SKM-1 (cell line): ENCODE results near the gene ZNF484.

ENCODE experiments used
- DNase-seq: peaks from one replicate; lab custom pipeline; 2025; ENCODE audit not compliant: unreplicated experiment; lab: John Stamatoyannopoulos, UW

Gene ZNF484

DNA sequence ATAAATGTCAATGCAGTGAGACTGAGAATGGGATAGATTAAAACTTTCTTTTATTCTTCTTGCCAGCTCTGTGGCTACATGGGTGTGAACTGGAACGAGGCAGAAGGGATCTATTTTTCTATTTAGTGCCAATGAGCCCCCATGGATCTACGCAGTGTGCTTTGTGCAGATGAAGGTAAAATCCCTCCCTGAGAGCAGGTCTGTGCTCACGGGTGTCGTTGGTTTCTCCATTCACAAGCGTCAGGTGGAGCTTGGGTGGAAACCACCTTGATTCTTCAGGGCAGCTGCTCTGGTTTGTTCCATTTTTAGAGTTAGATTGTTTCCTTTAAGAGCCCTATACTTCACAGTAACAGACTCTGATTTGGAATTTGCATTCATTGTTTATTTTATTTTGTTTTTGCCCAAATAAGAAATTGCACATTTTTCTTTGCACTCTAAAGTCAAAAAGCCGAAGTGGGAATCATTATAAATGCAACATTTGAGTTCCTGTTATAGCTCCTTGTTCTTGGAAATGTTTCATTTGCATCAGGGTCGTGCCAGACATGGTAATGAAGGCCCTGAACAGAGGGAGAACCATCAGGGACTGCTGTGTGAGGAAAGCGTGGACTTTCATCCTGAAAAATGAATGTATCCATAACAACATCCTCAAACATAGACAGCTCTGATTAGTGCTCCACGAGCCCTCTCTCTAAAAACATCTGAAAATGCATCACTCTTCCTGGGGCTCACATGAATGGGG lies 82.1 kb downstream of the ZNF484 start:
- DNase-seq, result no peak
